Measurements from ENCODE around the gene RAB22A.

RAB22A gene

GRCh38 chr20:58287638-58288037 lies 21.9 kb upstream of the RAB22A start:
- DNase-seq (ENCODE audit: low spot score): no peak
- in situ Hi-C loops (cut with MboI; ENCODE audit: low sequenced_read_pairs, unreplicated experiment): no loop called here
- no peak for TF ChIP-seq CTCF (IDR thresholded peaks at IDR 0.05; ENCODE audit: borderline replicate concordance, control extremely low read depth, extremely low read depth, insufficient read depth, missing control alignments)

- in situ Hi-C loops (cut with MboI; ENCODE audit: low sequenced_read_pairs, unreplicated experiment): no loop called here
- DNase-seq (ENCODE audit: low spot score): no peak
- TF ChIP-seq CTCF (IDR thresholded peaks at IDR 0.05; ENCODE audit: borderline replicate concordance, control extremely low read depth, extremely low read depth, insufficient read depth, missing control alignments): no peak
Measured at GRCh38 chr20:58289143-58289542, 20.4 kb upstream of the RAB22A start.

- in situ Hi-C loops (cut with MboI; ENCODE audit: low sequenced_read_pairs, unreplicated experiment): no loop called here
- TF ChIP-seq CTCF (IDR thresholded peaks at IDR 0.05; ENCODE audit: borderline replicate concordance, control extremely low read depth, extremely low read depth, insufficient read depth, missing control alignments): no peak
- DNase-seq (ENCODE audit: low spot score): peak; percentile 27
Measured at GRCh38 chr20:58293453-58293852, 16.1 kb upstream of the RAB22A start.

GRCh38 chr20:58294497-58295455 lies 14.7 kb upstream of the RAB22A start:
- DNase-seq (ENCODE audit: low spot score): no peak
- no peak for TF ChIP-seq CTCF (IDR thresholded peaks at IDR 0.05; ENCODE audit: borderline replicate concordance, control extremely low read depth, extremely low read depth, insufficient read depth, missing control alignments)
- in situ Hi-C loops (cut with MboI; ENCODE audit: low sequenced_read_pairs, unreplicated experiment): no loop called here

- no peak for DNase-seq (ENCODE audit: low spot score)
- TF ChIP-seq CTCF (IDR thresholded peaks at IDR 0.05; ENCODE audit: borderline replicate concordance, control extremely low read depth, extremely low read depth, insufficient read depth, missing control alignments): no peak
- in situ Hi-C loops (cut with MboI; ENCODE audit: low sequenced_read_pairs, unreplicated experiment): no loop called here
Measured at GRCh38 chr20:58296051-58296837, 13.3 kb upstream of the RAB22A start.

GRCh38 chr20:58297394-58297793 lies 12.1 kb upstream of the RAB22A start:
- in situ Hi-C loops (cut with MboI; ENCODE audit: low sequenced_read_pairs, unreplicated experiment): no loop called here
- TF ChIP-seq CTCF (IDR thresholded peaks at IDR 0.05; ENCODE audit: borderline replicate concordance, control extremely low read depth, extremely low read depth, insufficient read depth, missing control alignments): no peak
- no peak for DNase-seq (ENCODE audit: low spot score)

Measured in GM13976 (cell line).